HEK293 (cell line): ENCODE measurements around the gene CENPO.

ENCODE experiments used
- EGR2 ChIP-seq: fragments of 450-650 bp; formaldehyde crosslinking; IDR thresholded peaks from 2 replicates; pipeline ENCODE4 v1.5.1; 2016; ENCODE audit warnings: low read depth, missing biosample characterization, missing genetic modification characterization
- GLI4 ChIP-seq: fragments of 450-650 bp; formaldehyde crosslinking; IDR thresholded peaks from 2 replicates; pipeline ENCODE4 v1.5.1; 2016; ENCODE audit warnings: missing biosample characterization, missing genetic modification characterization
- KLF16 ChIP-seq: fragments of 450-650 bp; formaldehyde crosslinking; IDR thresholded peaks from 2 replicates; pipeline ENCODE4 v1.5.1; 2017; ENCODE audit warnings: missing biosample characterization, missing genetic modification characterization
- KLF9 ChIP-seq: fragments of 450-650 bp; formaldehyde crosslinking; IDR thresholded peaks from 2 replicates; pipeline ENCODE4 v1.5.1; 2016; ENCODE audit warnings: missing biosample characterization, missing genetic modification characterization, low read depth
- MYNN ChIP-seq: fragments of 450-650 bp; formaldehyde crosslinking; IDR thresholded peaks from 2 replicates; pipeline ENCODE4 v1.5.1; 2016; ENCODE audit warnings: missing biosample characterization, missing genetic modification characterization, borderline replicate concordance
- PRDM10 ChIP-seq: fragments of 450-650 bp; formaldehyde crosslinking; IDR thresholded peaks from 2 replicates; pipeline ENCODE4 v1.5.1; 2016; ENCODE audit warnings: missing biosample characterization, missing genetic modification characterization
- ZBTB49 ChIP-seq: fragments of 450-650 bp; formaldehyde crosslinking; IDR thresholded peaks from 2 replicates; pipeline ENCODE4 v1.5.1; 2016; ENCODE audit warnings: missing biosample characterization, missing genetic modification characterization, low read depth
- ZBTB7A ChIP-seq: fragments of 450-650 bp; formaldehyde crosslinking; IDR thresholded peaks from 2 replicates; pipeline ENCODE4 v1.5.1; 2016; ENCODE audit warnings: low read depth, missing biosample characterization, missing genetic modification characterization
- ZNF133 ChIP-seq: fragments of 450-650 bp; formaldehyde crosslinking; IDR thresholded peaks from 2 replicates; pipeline ENCODE4 v1.5.1; 2016; ENCODE audit warnings: missing biosample characterization, missing genetic modification characterization
- ZNF140 ChIP-seq: fragments of 450-650 bp; formaldehyde crosslinking; IDR thresholded peaks from 2 replicates; pipeline ENCODE4 v1.5.1; 2016; ENCODE audit warnings: missing biosample characterization, missing genetic modification characterization
- ZNF16 ChIP-seq: fragments of 450-650 bp; formaldehyde crosslinking; IDR thresholded peaks from 2 replicates; pipeline ENCODE4 v1.5.1; 2016; ENCODE audit warnings: low read depth, missing biosample characterization, missing genetic modification characterization
- ZNF174 ChIP-seq: fragments of 450-650 bp; formaldehyde crosslinking; IDR thresholded peaks from 2 replicates; pipeline ENCODE4 v1.5.0; 2017; ENCODE audit warnings: missing biosample characterization, mild to moderate bottlenecking, missing genetic modification characterization
- ZNF18 ChIP-seq: fragments of 450-650 bp; formaldehyde crosslinking; IDR thresholded peaks from 2 replicates; pipeline ENCODE4 v1.5.1; 2016; ENCODE audit warnings: missing biosample characterization, missing genetic modification characterization
- ZNF184 ChIP-seq: fragments of 450-650 bp; IDR thresholded peaks from 2 replicates; pipeline ENCODE4 v1.5.1; 2018; ENCODE audit warnings: missing biosample characterization, mild to moderate bottlenecking, missing genetic modification characterization
- ZNF248 ChIP-seq: fragments of 450-650 bp; formaldehyde crosslinking; IDR thresholded peaks from 2 replicates; pipeline ENCODE4 v1.5.1; 2017; ENCODE audit warnings: missing biosample characterization, missing genetic modification characterization
- ZNF26 ChIP-seq: fragments of 450-650 bp; formaldehyde crosslinking; IDR thresholded peaks from 2 replicates; pipeline ENCODE4 v1.5.1; 2016; ENCODE audit warnings: missing biosample characterization, missing genetic modification characterization
- ZNF280C ChIP-seq: fragments of 450-650 bp; formaldehyde crosslinking; IDR thresholded peaks from 2 replicates; pipeline ENCODE4 v1.5.1; 2016; ENCODE audit warnings: missing biosample characterization, missing genetic modification characterization
- ZNF549 ChIP-seq: fragments of 450-650 bp; IDR thresholded peaks from 2 replicates; pipeline ENCODE4 v1.5.1; 2018; ENCODE audit warnings: missing biosample characterization, missing genetic modification characterization, mild to moderate bottlenecking, inconsistent platforms, moderate library complexity
- ZNF560 ChIP-seq: fragments of 450-650 bp; formaldehyde crosslinking; IDR thresholded peaks from 2 replicates; pipeline ENCODE4 v1.5.1; 2017; ENCODE audit warnings: missing biosample characterization, missing genetic modification characterization, borderline replicate concordance
- ZNF629 ChIP-seq: fragments of 450-650 bp; formaldehyde crosslinking; IDR thresholded peaks from 2 replicates; pipeline ENCODE4 v1.5.1; 2017; ENCODE audit warnings: missing biosample characterization, missing genetic modification characterization
- ZNF654 ChIP-seq: fragments of 450-650 bp; formaldehyde crosslinking; IDR thresholded peaks from 2 replicates; pipeline ENCODE4 v1.5.1; 2016; ENCODE audit warnings: low read depth, missing biosample characterization, missing genetic modification characterization
- ZNF660 ChIP-seq: fragments of 450-650 bp; IDR thresholded peaks from 2 replicates; pipeline ENCODE4 v1.5.1; 2018; ENCODE audit warnings: missing biosample characterization, mild to moderate bottlenecking, missing genetic modification characterization
- TF ChIP-seq, protein P1 (sequence below): fragments of 450-650 bp; formaldehyde crosslinking; IDR thresholded peaks from 2 replicates; pipeline ENCODE4 v1.5.1; 2016; ENCODE audit warnings: missing biosample characterization, missing genetic modification characterization
- TF ChIP-seq, protein P2 (sequence below): fragments of 450-650 bp; formaldehyde crosslinking; IDR thresholded peaks from 2 replicates; pipeline ENCODE4 v1.5.1; 2016; ENCODE audit warnings: missing biosample characterization, missing genetic modification characterization

Gene CENPO

GRCh38 chr2:24792874-24793760 lies at the start of gene CENPO, which contains the start of gene PTRHD1 (continued):
- TF ChIP-seq, protein P1, sequence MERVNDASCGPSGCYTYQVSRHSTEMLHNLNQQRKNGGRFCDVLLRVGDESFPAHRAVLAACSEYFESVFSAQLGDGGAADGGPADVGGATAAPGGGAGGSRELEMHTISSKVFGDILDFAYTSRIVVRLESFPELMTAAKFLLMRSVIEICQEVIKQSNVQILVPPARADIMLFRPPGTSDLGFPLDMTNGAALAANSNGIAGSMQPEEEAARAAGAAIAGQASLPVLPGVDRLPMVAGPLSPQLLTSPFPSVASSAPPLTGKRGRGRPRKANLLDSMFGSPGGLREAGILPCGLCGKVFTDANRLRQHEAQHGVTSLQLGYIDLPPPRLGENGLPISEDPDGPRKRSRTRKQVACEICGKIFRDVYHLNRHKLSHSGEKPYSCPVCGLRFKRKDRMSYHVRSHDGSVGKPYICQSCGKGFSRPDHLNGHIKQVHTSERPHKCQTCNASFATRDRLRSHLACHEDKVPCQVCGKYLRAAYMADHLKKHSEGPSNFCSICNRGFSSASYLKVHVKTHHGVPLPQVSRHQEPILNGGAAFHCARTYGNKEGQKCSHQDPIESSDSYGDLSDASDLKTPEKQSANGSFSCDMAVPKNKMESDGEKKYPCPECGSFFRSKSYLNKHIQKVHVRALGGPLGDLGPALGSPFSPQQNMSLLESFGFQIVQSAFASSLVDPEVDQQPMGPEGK (tag by site-specific recombination) = peak; percentile 74
- TF ChIP-seq ZBTB7A (tag by site-specific recombination) = no peak
- TF ChIP-seq ZNF629 = peak; percentile 16; the same call in 1 of the 2 replicates
- no peak for TF ChIP-seq ZNF184 (tag by site-specific recombination)
- no peak for TF ChIP-seq GLI4 (tag by site-specific recombination)
- TF ChIP-seq MYNN (tag by site-specific recombination) = no peak
- TF ChIP-seq KLF9 = peak; percentile 99
- TF ChIP-seq EGR2 (tag by site-specific recombination) = peak; percentile 35; the same call in 1 of the 2 replicates
- TF ChIP-seq ZNF18 (tag by site-specific recombination) = no peak
- no peak for TF ChIP-seq ZNF26 (tag by site-specific recombination)
- TF ChIP-seq ZNF654 = no peak
- TF ChIP-seq PRDM10 = no peak
- no peak for TF ChIP-seq ZNF560 (tag by site-specific recombination)
- TF ChIP-seq KLF16 (tag by site-specific recombination) = peak; percentile 40; the same call in 1 of the 2 replicates
- TF ChIP-seq ZNF248 (tag by site-specific recombination) = no peak
- TF ChIP-seq ZNF133 (tag by site-specific recombination) = no peak
- no peak; the same call in 1 of the 2 replicates for TF ChIP-seq ZNF660 (tag by site-specific recombination)
- TF ChIP-seq, protein P2, sequence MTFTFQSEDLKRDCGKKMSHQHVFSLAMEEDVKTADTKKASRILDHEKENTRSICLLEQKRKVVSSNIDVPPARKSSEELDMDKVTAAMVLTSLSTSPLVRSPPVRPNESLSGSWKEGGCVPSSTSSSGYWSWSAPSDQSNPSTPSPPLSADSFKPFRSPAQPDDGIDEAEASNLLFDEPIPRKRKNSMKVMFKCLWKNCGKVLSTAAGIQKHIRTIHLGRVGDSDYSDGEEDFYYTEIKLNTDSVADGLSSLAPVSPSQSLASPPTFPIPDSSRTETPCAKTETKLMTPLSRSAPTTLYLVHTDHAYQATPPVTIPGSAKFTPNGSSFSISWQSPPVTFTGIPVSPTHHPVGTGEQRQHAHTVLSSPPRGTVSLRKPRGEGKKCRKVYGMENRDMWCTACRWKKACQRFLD (tag by site-specific recombination) = no peak
- TF ChIP-seq ZNF549 (tag by site-specific recombination) = no peak
- TF ChIP-seq ZNF174 (tag by site-specific recombination) = no peak
- TF ChIP-seq ZBTB49 = no peak
- no peak for TF ChIP-seq ZNF140 (tag by site-specific recombination)
- no peak for TF ChIP-seq ZNF280C (tag by site-specific recombination)
- no peak for TF ChIP-seq ZNF16 (tag by site-specific recombination)
